ENCODE measurements around the gene WDFY4. TPM values are rescaled to one million over a fixed set of nuclear protein-coding genes. Genes with fewer than 3 reads are reported as not detected.

The WDFY4 gene
- total RNA-seq, 4 donors from 2014 or later = 1.6 to 5.1 (median 3.0) TPM

DNA sequence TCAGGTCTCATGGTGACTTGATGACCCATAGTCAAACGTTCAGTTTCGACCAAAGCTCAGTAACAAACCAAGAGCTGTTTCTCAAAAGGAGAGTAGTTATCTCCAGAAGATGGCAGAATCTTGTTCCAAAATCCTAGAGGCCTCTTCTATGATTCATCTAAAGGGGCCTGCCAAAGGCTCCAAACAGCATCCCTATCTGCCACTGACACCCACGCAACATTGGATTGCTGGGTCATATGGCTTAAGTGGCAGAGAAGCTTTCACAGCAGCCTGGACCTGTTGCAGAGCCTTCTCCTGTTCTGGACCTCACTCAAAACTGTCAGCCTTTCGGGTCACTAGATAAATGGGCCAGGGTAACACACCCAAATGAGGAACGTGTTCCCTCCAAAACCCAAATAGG, 309.0 kb downstream of the WDFY4 start:
- H3K27ac ChIP-seq = no peak overlapping the region
- no peaks in the 10 kb centered on the region for H3K36me3 ChIP-seq
- no peaks in the 10 kb centered on the region for H3K9me3 ChIP-seq
- H3K4me3 ChIP-seq = no peak overlapping the region
- H3K4me1 ChIP-seq = no peaks in the 10 kb centered on the region
- TF ChIP-seq POLR2A (IDR thresholded peaks at IDR 0.05) (no peak), POLR2AphosphoS5 (IDR thresholded peaks at IDR 0.05) (no peak), CTCF (IDR thresholded peaks at IDR 0.05) (no peak), EP300 (IDR thresholded peaks at IDR 0.05) (no peak)
- 91% methylated on average over 3 of the region's 5 CpGs; no CpG with 5 or more reads in 1 of the 2 donors for WGBS, 2 donors (ENCODE audit: low coverage in 1 of 2)
- ATAC-seq = no peak
- no peaks in the 10 kb centered on the region for H3K27me3 ChIP-seq

- Histone ChIP-seq H3K27me3 (no peaks in the 10 kb centered on the region), H3K9me3 (no peaks in the 10 kb centered on the region), H3K27ac (no peak overlapping the region), H3K4me3 (no peak overlapping the region), H3K36me3 (no peaks in the 10 kb centered on the region), H3K4me1 (no peaks in the 10 kb centered on the region)
- ATAC-seq = no peak
- no peak for TF ChIP-seq POLR2AphosphoS5 (IDR thresholded peaks at IDR 0.05)
- no peak for TF ChIP-seq EP300 (IDR thresholded peaks at IDR 0.05)
- TF ChIP-seq POLR2A (IDR thresholded peaks at IDR 0.05) = no peak
- no peak for TF ChIP-seq CTCF (IDR thresholded peaks at IDR 0.05)
- 24 to 43% methylated on average over 1 to 3 of the region's 3 CpGs for WGBS, 2 donors (ENCODE audit: low coverage in 1 of 2)
These were observed 311.7 kb downstream of the WDFY4 start for GRCh38 chr10:48996329-48996728.

GRCh38 chr10:48999346-48999745, 314.7 kb downstream of the WDFY4 start:
- no peaks in the 10 kb centered on the region for H3K27me3 ChIP-seq
- no peak for ATAC-seq
- TF ChIP-seq POLR2AphosphoS5 (IDR thresholded peaks at IDR 0.05) (no peak), POLR2A (IDR thresholded peaks at IDR 0.05) (no peak), CTCF (IDR thresholded peaks at IDR 0.05) (no peak), EP300 (IDR thresholded peaks at IDR 0.05) (no peak)
- H3K4me3 ChIP-seq = no peak overlapping the region
- H3K4me1 ChIP-seq = peaks cover 0 to 9% (median 0%) of the 10 kb centered on the region in 3 donors
- H3K36me3 ChIP-seq = no peaks in the 10 kb centered on the region
- no peaks in the 10 kb centered on the region for H3K9me3 ChIP-seq
- H3K27ac ChIP-seq = no peak overlapping the region
- WGBS, 2 donors (ENCODE audit: low coverage in 1 of 2) = 100% methylated on average over 1 of the region's 2 CpGs

DNA sequence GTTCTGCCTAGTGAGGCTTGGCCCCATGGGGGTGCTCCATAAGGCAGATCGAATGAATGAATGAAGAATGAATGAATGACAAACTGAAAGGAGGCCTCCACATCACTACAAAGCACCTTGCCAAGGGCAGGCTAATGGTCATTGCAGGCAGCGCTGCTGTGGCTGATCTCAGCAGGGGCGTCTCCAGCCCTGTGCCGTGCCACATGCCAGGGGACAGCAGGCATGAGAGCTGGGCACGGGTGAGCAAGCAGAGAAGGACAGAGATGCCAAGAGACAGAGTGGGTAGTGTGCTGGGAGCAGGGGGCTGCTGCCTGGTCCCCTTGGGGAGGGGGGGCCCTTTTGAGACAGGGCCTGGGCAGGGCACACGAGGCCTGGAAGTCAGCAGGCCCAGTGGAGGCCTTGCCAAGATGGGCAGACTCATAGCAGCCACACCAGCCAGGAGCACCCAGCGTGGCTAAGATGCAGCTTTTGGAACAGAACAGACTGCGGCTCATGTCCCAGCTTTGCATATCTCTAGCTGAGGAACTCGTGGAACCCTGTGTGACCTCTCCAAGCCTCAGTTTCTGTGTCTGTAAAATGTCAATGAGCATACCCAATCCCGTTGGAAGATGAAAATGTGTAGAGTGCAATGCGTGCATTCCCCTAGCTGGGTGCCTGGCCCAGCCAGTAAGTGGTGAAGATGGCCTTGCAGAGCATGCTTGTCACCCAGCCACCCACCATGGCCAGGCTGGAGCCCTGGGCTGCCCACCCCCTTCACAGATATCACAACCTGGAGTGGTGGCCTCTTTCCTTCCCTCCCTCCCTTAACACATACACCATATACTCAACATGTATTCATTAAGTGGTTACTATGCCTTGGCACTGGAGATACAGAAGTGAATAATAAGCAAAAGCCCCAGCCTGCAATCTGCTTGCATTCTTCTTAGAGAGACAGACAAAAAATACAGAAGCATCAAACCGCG, 316.0 kb downstream of the WDFY4 start:
- WGBS, 2 donors (ENCODE audit: low coverage in 1 of 2) = 78 to 96% methylated on average over 4 to 8 of the region's 13 CpGs
- Histone ChIP-seq H3K36me3 (no peaks in the 10 kb centered on the region), H3K4me1 (peaks cover 0 to 9% (median 0%) of the 10 kb centered on the region in 3 donors), H3K27me3 (no peaks in the 10 kb centered on the region), H3K4me3 (no peak overlapping the region), H3K9me3 (no peaks in the 10 kb centered on the region), H3K27ac (no peak overlapping the region)
- ATAC-seq = no peak
- TF ChIP-seq CTCF (IDR thresholded peaks at IDR 0.05) = no peak
- TF ChIP-seq POLR2AphosphoS5 (IDR thresholded peaks at IDR 0.05) = no peak
- TF ChIP-seq POLR2A (IDR thresholded peaks at IDR 0.05) = no peak

GRCh38 chr10:49001402-49001801, 316.7 kb downstream of the WDFY4 start:
- H3K4me1 ChIP-seq = peaks cover 0 to 9% (median 0%) of the 10 kb centered on the region in 3 donors
- no peak overlapping the region for H3K4me3 ChIP-seq
- no peaks in the 10 kb centered on the region for H3K36me3 ChIP-seq
- H3K27ac ChIP-seq = no peak overlapping the region
- TF ChIP-seq POLR2AphosphoS5 (IDR thresholded peaks at IDR 0.05) (no peak), CTCF (IDR thresholded peaks at IDR 0.05) (no peak), POLR2A (IDR thresholded peaks at IDR 0.05) (no peak), EP300 (IDR thresholded peaks at IDR 0.05) (no peak)
- no peaks in the 10 kb centered on the region for H3K9me3 ChIP-seq
- no peak for ATAC-seq
- WGBS, 2 donors (ENCODE audit: low coverage in 1 of 2) = 75 to 96% methylated on average over 3 to 5 of the region's 9 CpGs
- no peaks in the 10 kb centered on the region for H3K27me3 ChIP-seq

Data from gastroesophageal sphincter (tissue), 4 donors.